Dendritic cell treated with granulocyte-macrophage colony-stimulating factor and Interleukin-4, amounts not matched to agents 40 ng/mL and 50 ng/mL, for 4 days (primary cell): ENCODE data around the gene TSSK3.
"Not testable (repeated sequence)": the region's sequence is repeated elsewhere in the genome, so short reads cannot be mapped to it uniquely, and the experiment has no call there.

Experiments
- H3K27ac Mint-ChIP-seq: one replicate; pipeline ENCODE4 v1.8.0; 2022; ENCODE audit warnings: mild to moderate bottlenecking, mixed read lengths
- H3K27me3 Mint-ChIP-seq: one replicate; pipeline ENCODE4 v1.8.0; 2022; ENCODE audit warnings: mild to moderate bottlenecking, mixed read lengths
- H3K36me3 Mint-ChIP-seq: one replicate; pipeline ENCODE4 v1.8.0; 2022; ENCODE audit warnings: low read depth, mixed read lengths
- H3K4me1 Mint-ChIP-seq: one replicate; pipeline ENCODE4 v1.8.0; 2022; ENCODE audit warnings: low read depth, mixed read lengths
- H3K4me3 Mint-ChIP-seq: one replicate; pipeline ENCODE4 v1.8.0; 2022; ENCODE audit warnings: mild to moderate bottlenecking, moderate library complexity, mixed read lengths
- H3K9me3 Mint-ChIP-seq: one replicate; pipeline ENCODE4 v1.8.0; 2022; ENCODE audit warnings: mixed read lengths
- intact Hi-C: fragments of 100-400 bp; cut with micrococcal nuclease; formaldehyde crosslinking; loops from one replicate; pipeline ENCODE4 v1.15.0; 2022

The TSSK3 gene

DNA sequence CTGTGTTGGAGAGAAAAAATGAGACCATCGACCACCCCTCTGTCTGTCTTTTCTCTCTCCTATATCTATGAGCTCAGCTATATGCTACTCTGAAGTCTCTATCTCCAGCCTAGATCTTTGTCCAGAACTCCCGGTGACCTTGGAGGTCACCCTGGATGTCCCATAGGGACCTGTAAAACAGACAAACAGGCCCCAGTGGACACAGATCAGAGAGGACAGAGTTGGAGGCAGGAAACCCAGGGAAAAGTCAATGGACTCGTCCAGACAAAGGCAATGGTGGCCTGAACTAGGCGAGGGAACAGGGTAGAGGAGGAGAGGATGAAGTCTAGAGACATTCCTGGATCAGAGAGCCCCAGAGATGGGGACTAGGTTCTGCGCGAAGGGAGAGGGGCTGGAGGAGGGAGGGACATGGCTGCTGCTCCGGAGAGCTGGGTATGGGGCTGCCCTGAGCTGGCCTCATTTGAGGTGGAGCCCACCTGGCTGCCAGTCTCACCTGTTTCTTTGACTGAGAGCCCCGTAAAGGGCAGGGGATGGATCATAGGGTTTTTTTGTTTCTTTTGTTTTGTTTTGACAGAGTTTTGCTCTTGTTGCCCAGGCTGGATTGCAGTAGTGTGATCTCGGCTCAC is 15.7 kb upstream of the TSSK3 start:
- Mint-ChIP-seq H3K4me3 (no peak overlapping the region), H3K4me1 (peaks cover 62% of the 10 kb centered on the region), H3K36me3 (no peaks in the 10 kb centered on the region), H3K27me3 (peaks cover 47% of the 10 kb centered on the region), H3K9me3 (no peaks in the 10 kb centered on the region), H3K27ac (peak overlapping the region; percentile 21)
- intact Hi-C loops, result no loop called here

DNA sequence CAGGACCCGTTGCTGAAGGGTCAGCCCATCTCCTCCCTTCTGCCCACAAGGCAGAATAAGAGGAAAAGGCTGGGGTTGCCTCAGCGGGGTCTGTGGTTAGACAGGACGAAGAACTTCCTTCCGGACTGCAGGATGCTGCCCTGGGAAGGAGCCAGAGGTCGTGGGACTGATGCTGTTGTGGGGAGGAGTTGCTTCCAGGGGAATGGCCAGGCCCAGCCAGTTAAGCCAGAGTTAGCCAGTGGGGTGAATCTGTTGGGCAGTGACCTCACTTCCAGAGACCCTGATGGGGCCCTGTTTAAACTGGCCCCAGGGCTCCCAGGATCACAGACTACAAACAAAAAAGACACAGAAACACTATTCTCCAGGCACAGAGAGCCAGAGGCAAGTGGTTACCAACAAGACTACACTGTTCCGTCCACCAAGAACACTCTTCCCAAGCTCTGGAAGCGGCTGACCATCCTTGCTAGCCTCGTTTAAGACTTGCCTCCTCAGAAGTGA is 13.1 kb upstream of the TSSK3 start:
- peaks cover 78% of the 10 kb centered on the region for H3K4me1 Mint-ChIP-seq
- peaks cover 41% of the 10 kb centered on the region for H3K27me3 Mint-ChIP-seq
- intact Hi-C loops, result no loop called here
- no peaks in the 10 kb centered on the region for H3K9me3 Mint-ChIP-seq
- H3K4me3 Mint-ChIP-seq, result no peak overlapping the region
- no peaks in the 10 kb centered on the region for H3K36me3 Mint-ChIP-seq
- H3K27ac Mint-ChIP-seq, result peak overlapping the region; percentile 50

DNA sequence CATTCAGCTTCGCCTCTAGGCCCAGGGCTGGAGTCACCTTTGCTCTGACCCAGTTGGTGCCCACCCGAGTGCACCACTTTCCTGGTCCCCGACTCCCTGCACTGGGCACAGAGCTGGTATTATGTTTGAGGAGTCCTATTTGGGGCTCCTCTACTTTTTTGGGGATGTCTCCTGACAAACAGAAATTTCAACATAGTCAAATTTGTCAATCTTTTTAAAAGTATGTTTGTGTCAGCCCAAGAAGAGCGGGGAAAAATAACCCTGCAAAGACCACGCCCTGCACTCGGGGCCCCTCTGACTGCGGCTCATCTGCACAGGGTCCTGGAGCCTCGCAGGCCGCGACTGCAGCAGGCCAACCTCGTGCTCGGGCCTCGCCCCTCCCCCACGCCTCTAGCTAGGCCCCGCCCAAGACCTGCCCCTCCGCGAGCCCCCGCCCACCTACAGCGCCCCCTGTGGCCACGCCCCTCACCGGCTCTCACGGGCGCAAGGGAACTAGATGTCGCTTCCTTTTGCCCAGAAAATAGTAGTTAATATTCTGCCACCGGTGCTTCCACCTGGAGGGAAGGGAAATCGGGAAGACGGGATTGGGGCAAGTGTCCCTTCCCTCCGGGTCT is 11.4 kb upstream of the TSSK3 start:
- intact Hi-C loops, result loop anchor here (1.0 kb wide), 1 partner anchor 12 kb away; no protein-coding TSS in a partner anchor
- H3K9me3 Mint-ChIP-seq, result no peaks in the 10 kb centered on the region
- H3K36me3 Mint-ChIP-seq, result peaks cover 8% of the 10 kb centered on the region
- peaks cover 31% of the 10 kb centered on the region for H3K27me3 Mint-ChIP-seq
- peak overlapping the region; percentile 79 for H3K27ac Mint-ChIP-seq
- peaks cover 69% of the 10 kb centered on the region for H3K4me1 Mint-ChIP-seq
- peak overlapping the region; percentile 73 for H3K4me3 Mint-ChIP-seq

DNA sequence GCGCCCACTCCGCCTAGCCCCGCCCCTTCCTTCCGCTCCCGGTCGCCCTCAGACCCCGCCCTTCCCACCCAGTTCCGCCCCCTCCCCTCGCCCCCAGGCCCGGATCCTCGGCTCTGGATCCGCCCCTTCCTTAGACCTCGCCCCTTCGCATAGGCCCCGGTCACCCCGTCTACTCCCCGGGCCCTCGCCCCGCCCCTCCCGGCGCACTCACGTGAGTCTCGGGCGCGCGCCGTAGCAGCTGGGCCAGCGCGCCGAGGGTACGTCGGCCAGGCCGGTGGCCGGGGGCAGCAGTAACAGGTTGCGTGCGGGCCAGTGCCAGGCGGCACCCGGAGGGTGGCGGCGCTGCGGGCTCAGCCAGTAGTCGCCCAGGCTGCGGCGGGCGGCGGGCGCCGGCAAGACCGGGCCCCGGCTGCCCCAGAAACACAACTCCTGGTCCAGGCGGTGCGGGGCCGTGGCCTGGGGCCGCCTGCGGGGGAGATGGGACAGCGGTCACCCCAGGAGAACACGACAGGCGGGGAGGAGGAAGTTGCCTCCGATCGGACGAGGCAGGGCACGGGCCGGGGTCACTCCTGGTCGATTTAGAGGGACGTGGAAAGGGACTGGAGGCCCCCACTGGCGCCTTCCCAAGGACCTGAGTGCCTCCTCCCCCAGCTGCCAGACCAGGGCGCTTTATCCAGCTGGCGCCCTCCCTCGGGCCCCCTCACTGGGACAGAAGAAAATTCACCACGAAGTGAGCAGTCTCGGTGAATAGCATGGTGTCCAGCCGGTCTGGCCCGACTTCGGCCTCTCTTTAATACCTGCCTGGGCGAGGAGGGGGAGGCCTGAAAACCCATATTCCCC is 10.7 kb upstream of the TSSK3 start:
- intact Hi-C loops, result loop anchor here (1.0 kb wide), 1 partner anchor 12 kb away; no protein-coding TSS in a partner anchor
- H3K36me3 Mint-ChIP-seq, result peaks cover 8% of the 10 kb centered on the region
- peak overlapping the region; percentile 79 for H3K27ac Mint-ChIP-seq
- H3K4me3 Mint-ChIP-seq, result peak overlapping the region; percentile 73
- H3K4me1 Mint-ChIP-seq, result peaks cover 62% of the 10 kb centered on the region
- H3K9me3 Mint-ChIP-seq, result no peaks in the 10 kb centered on the region
- peaks cover 26% of the 10 kb centered on the region for H3K27me3 Mint-ChIP-seq

DNA sequence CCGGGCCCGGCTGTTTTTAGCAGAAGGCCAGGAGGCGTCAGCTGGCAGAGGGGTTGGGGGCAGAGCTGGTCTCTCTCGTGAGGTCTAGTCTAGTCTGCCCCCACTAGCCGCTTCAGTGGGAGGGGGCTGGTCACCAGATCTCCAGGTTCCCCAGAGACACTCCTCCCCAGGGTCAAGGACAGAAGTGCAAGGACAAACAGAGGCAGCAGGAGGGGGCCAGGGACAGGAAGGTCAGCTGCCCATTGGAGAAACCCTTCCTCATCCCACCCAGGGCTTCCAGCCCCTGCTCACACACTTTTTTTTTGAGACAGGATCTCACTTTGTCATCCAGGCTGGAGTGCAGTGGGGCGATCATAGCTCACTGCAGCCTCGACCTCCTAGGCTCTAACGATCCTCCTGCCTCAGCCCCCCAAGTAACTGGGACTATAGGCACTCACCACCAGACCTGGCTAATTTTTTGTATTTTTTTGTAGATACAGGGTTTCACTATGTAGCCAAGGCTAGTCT is 10.0 kb upstream of the TSSK3 start:
- Mint-ChIP-seq H3K27ac (peak overlapping the region; percentile 79), H3K4me3 (peak overlapping the region; percentile 73), H3K36me3 (peaks cover 8% of the 10 kb centered on the region), H3K9me3 (no peaks in the 10 kb centered on the region), H3K4me1 (peaks cover 60% of the 10 kb centered on the region), H3K27me3 (peaks cover 23% of the 10 kb centered on the region)
- intact Hi-C loops, result no loop called here

DNA sequence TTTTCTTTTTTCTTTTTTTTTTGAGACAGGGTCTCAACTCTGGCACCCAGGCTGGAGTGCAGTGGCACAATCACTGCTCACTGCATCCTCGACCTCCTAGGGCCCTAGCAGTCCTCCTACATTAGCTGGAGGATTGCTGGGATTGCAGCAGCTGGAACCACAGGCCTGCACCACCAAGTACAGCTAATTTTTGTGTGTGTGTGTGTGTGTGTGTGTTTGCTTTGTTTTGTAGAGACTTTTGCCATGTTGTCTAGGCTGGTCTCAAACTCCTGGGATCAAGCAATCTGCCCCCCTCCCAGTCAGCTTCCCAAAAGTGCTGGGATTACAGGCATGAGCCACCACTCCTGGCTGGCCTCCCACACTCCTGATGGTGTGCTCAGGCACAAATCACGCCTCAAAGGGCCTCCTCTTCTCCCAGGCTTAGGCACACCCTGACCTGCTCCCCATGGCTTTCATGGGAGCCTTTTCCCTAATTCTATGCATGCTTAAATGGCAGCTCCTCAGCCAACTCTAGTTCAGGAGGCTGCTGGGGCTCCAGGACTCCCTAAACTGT is 9.4 kb upstream of the TSSK3 start:
- H3K27me3 Mint-ChIP-seq, result peaks cover 25% of the 10 kb centered on the region
- peak overlapping the region; percentile 73 for H3K4me3 Mint-ChIP-seq
- no peaks in the 10 kb centered on the region for H3K9me3 Mint-ChIP-seq
- intact Hi-C loops, result no loop called here
- peak overlapping the region; percentile 79 for H3K27ac Mint-ChIP-seq
- H3K36me3 Mint-ChIP-seq, result peaks cover 8% of the 10 kb centered on the region
- peaks cover 58% of the 10 kb centered on the region for H3K4me1 Mint-ChIP-seq

DNA sequence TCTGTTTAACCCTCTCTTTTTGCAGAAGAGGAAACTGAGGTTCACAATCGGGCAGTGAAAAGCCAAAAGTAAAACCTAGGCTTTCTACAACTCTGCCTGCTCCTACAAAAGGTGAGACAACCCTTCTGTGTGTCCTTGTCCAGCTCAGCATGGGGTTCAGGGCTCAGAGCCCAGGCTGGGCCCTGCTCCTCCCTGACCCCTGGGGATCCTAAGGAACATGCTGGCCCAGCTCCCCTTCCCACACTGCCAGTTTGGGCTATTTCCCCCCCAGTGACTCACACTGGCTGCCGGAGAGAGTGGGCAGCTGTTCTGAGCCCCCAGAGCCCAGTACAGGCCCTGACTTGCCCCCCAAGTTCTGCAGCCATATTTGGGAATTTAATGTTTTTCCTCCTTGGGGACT is 8.9 kb upstream of the TSSK3 start:
- Mint-ChIP-seq H3K4me1 (peaks cover 53% of the 10 kb centered on the region), H3K27me3 (peaks cover 22% of the 10 kb centered on the region), H3K36me3 (peaks cover 8% of the 10 kb centered on the region), H3K4me3 (no peak overlapping the region), H3K9me3 (no peaks in the 10 kb centered on the region), H3K27ac (peak overlapping the region; percentile 79)
- intact Hi-C loops, result no loop called here

DNA sequence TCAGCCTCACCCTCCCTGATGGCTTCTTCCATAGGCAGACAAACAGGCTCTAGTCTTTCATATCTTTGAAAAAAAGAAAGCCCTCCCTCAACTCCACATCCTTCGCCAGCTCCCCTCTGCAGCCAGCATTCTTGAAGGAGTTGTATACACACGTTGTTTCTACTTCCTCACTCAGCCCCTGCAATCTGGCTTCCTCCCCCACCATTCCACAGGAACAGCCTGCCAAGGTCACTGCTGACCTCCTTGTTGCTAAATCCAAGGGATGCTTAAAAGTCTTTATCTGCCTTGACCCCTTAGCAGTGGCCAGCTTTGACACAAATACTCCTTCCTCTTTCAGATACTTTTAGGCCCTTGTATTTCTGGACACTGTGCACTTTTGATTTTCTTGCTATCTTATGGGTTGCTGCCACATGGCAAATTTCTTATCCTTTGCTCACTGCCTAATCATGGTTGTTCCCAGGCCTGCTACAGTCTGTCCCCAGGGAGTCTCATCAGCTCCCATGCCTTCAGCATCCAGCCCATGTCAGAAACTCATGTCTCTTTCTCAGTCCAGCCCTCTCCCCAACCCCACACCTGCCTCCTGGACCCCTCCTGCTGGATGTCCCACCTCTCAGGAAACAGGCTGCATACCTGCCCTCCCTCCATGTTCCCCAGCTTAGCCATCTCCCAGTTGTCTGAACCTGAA is 8.3 kb upstream of the TSSK3 start:
- intact Hi-C loops, result no loop called here
- peak overlapping the region; percentile 79 for H3K27ac Mint-ChIP-seq
- peak overlapping the region; percentile 11 for H3K4me3 Mint-ChIP-seq
- peaks cover 8% of the 10 kb centered on the region for H3K36me3 Mint-ChIP-seq
- H3K27me3 Mint-ChIP-seq, result peaks cover 22% of the 10 kb centered on the region
- no peaks in the 10 kb centered on the region for H3K9me3 Mint-ChIP-seq
- peaks cover 47% of the 10 kb centered on the region for H3K4me1 Mint-ChIP-seq

DNA sequence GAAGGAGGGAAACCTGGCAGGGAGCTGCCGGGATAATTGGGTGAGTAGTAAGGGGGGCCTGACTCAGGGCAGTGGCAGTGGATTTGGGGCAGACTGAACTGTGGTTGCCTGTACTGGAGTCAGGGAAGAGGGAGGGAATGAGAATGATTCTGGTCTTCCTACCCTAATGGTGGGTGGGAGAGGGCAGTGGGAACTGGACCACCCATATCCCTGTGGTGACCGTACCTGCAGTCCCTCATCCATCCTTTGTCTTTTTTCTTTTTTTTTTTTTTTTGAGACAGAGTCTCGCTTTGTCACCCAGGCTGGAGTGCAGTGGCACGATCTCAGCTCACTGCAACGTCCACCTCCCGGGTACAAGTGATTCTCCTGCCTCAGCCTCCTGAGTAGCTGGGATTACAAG is 6.6 kb upstream of the TSSK3 start:
- H3K4me3 Mint-ChIP-seq, H3K27ac Mint-ChIP-seq, H3K9me3 Mint-ChIP-seq, intact Hi-C loops: not testable (repeated sequence)
- Mint-ChIP-seq H3K27me3 (peaks cover 35% of the 10 kb centered on the region), H3K4me1 (peaks cover 40% of the 10 kb centered on the region), H3K36me3 (peaks cover 13% of the 10 kb centered on the region)

DNA sequence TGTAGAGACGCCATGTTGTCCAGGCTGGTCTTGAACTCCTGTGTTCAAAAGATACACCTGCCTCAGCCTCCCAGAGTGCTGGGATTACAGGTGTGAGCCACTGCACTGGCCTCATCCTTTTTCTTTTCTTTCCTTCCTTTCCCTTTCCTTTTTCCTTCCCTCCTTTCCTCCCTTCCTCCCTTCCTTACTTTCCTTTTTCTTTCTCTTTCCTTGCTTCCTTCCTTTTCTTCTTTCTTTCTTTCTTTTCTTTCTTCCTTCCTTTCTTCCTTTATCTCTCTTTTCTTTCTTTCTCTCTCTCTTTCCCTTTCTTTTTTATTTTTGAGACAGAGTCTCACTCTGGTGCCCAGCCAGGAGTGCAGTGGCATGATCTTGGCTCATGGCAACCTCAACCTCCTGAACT is 5.9 kb upstream of the TSSK3 start:
- H3K4me1 Mint-ChIP-seq, result peaks cover 40% of the 10 kb centered on the region
- peaks cover 41% of the 10 kb centered on the region for H3K27me3 Mint-ChIP-seq
- H3K36me3 Mint-ChIP-seq, result peaks cover 17% of the 10 kb centered on the region
- intact Hi-C loops, result no loop called here
- H3K27ac Mint-ChIP-seq, result no peak overlapping the region
- no peak overlapping the region for H3K4me3 Mint-ChIP-seq
- no peaks in the 10 kb centered on the region for H3K9me3 Mint-ChIP-seq

DNA sequence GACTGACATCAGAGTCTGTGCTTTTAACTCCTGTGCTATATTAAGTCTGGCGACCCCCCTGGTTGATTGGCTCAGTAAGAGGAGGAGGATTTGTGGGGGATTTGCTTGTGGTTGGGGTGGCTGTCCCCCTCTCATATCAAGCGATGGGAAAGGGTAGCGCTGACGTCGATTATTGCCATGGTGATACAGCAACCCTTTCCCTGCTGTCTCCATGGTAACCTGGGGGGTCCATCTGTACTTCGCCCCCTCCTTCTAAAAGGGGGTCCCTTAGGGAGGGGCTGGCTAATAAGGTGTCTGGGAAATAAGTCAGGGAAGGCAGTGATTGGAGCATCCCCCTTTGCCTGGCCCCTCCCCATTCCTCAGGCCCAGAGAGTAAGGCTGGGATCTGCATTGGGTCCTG is 4.7 kb upstream of the TSSK3 start:
- Mint-ChIP-seq H3K36me3 (peaks cover 22% of the 10 kb centered on the region), H3K27ac (no peak overlapping the region), H3K9me3 (no peaks in the 10 kb centered on the region), H3K4me1 (peaks cover 40% of the 10 kb centered on the region), H3K4me3 (no peak overlapping the region), H3K27me3 (peaks cover 50% of the 10 kb centered on the region)
- intact Hi-C loops, result no loop called here

DNA sequence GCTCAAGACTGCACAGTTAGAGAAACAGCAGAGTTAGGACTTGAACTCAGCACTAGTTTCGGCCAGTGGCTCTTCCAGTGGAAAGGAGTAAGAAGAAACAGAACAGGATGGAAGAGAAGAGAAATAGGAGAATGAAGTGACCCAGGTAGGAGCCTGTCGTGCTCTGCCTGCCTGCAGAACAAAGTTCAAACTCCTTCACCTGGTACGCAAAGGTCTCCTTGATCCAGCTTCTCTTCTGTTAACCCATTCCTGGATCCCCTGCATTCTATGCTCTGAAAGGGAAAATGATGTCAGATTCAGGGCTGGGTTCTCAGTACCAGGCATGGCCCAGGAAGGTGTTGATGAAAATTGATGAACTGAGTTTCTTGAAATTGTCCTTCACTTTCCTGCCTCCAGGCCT is 3.9 kb upstream of the TSSK3 start:
- peaks cover 31% of the 10 kb centered on the region for H3K36me3 Mint-ChIP-seq
- no peak overlapping the region for H3K4me3 Mint-ChIP-seq
- peaks cover 36% of the 10 kb centered on the region for H3K4me1 Mint-ChIP-seq
- intact Hi-C loops, result no loop called here
- H3K27ac Mint-ChIP-seq, result no peak overlapping the region
- no peaks in the 10 kb centered on the region for H3K9me3 Mint-ChIP-seq
- H3K27me3 Mint-ChIP-seq, result peaks cover 56% of the 10 kb centered on the region

DNA sequence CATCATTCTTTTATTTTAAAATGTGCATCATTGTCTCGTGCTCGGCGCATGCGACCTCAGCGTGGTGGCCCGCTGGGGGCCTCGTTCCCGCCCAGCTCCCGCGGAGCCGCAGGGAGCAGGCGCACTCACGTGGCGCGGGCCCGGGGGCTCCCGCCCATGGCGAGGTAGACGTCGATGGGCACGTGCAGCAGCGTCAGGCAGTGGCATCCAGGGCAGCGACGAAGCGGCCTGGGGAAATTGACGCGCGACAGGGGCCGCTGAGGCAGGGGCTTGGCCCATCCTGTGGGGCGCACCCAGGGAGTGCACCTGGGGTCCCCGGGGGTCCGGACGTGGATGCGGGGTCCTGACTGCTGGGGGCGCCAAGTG is 1.0 kb upstream of the TSSK3 start:
- Mint-ChIP-seq H3K27me3 (peaks cover 51% of the 10 kb centered on the region), H3K36me3 (peaks cover 51% of the 10 kb centered on the region), H3K4me1 (peaks cover 26% of the 10 kb centered on the region), H3K27ac (no peak overlapping the region), H3K4me3 (no peak overlapping the region), H3K9me3 (no peaks in the 10 kb centered on the region)
- intact Hi-C loops, result no loop called here
